AG04449 (cell line): ENCODE data around the gene RAB7A.
"Not testable (repeated sequence)": the region's sequence is repeated elsewhere in the genome, so short reads cannot be mapped to it uniquely, and the experiment has no call there.

ENCODE experiments used
- CTCF ChIA-PET: fragments of 350-600 bp; formaldehyde crosslinking; extraction: SDS; loops from one replicate; lab custom pipeline; 2021; ENCODE audit warnings: antibody characterized with exemption; lab: Yijun Ruan, JAX
- POLR2A ChIA-PET: fragments of 400-600, 350-600 bp; formaldehyde crosslinking; extraction: SDS; loops from one replicate; lab custom pipeline; 2020; ENCODE audit warnings: antibody characterized with exemption, inconsistent platforms; lab: Yijun Ruan, JAX
- DNase-seq: peaks from one replicate; pipeline ENCODE4 v3.0.0-alpha.2; 2010; ENCODE audit warnings: low read depth, low spot score
- H3K4me3 ChIP-seq: 2 replicates; pipeline ENCODE4 v1.5.1; 2011; ENCODE audit warnings: low read depth, mild to moderate bottlenecking, control low read depth, low read length
- CTCF ChIP-seq: IDR thresholded peaks from one replicate; pipeline ENCODE4 v1.5.1; 2011; ENCODE audit warnings: mild to moderate bottlenecking, moderate library complexity, low read length, control low read depth, inconsistent platforms; ENCODE audit not compliant: insufficient read depth; ENCODE audit errors: missing control alignments

Gene RAB7A

GRCh38 chr3:128820252-128820839 lies 94.4 kb downstream of the RAB7A start:
- DNase-seq, result no peak
- ChIA-PET POLR2A (no interaction called here), CTCF (interaction anchor here (1.1 to 2.4 kb wide), 3 partner anchors 25 to 140 kb away, joined by 3 to 9 read pairs (median 6); no protein-coding TSS in a partner anchor)
- H3K4me3 ChIP-seq, result no peak overlapping the region
- TF ChIP-seq CTCF, result no peak

- DNase-seq, result no peak
- POLR2A ChIA-PET, result interaction anchor here (0.7 kb wide), 1 partner anchor 153 kb away, joined by 3 read pairs; no protein-coding TSS in a partner anchor
- CTCF ChIA-PET, result interaction anchor here (3.0 kb wide), 1 partner anchor 142 kb away, joined by 15 read pairs; no protein-coding TSS in a partner anchor
- no peak overlapping the region for H3K4me3 ChIP-seq
- no peak for TF ChIP-seq CTCF
These were observed 97.0 kb downstream of the RAB7A start for GRCh38 chr3:128823008-128823407.

GRCh38 chr3:128823631-128824030 lies 97.6 kb downstream of the RAB7A start:
- H3K4me3 ChIP-seq, result no peak overlapping the region
- DNase-seq, result no peak
- POLR2A ChIA-PET, result interaction anchor here (0.7 kb wide), 1 partner anchor 154 kb away, joined by 3 read pairs; no protein-coding TSS in a partner anchor
- CTCF ChIA-PET, result interaction anchor here (3.0 kb wide), 1 partner anchor 143 kb away, joined by 15 read pairs; no protein-coding TSS in a partner anchor
- no peak for TF ChIP-seq CTCF

GRCh38 chr3:128824132-128824850 lies 98.3 kb downstream of the RAB7A start:
- no peak overlapping the region for H3K4me3 ChIP-seq
- DNase-seq, result no peak
- ChIA-PET CTCF (interaction anchor here (3.0 kb wide), 1 partner anchor 143 kb away, joined by 15 read pairs; no protein-coding TSS in a partner anchor), POLR2A (interaction anchor here (0.5 kb wide), 1 partner anchor 68 kb away, joined by 3 read pairs; no protein-coding TSS in a partner anchor)
- no peak for TF ChIP-seq CTCF

GRCh38 chr3:128825117-128825725 lies 99.2 kb downstream of the RAB7A start:
- H3K4me3 ChIP-seq, result no peak overlapping the region
- DNase-seq, result no peak
- ChIA-PET CTCF (interaction anchor here (0.8 to 3.0 kb wide), 2 partner anchors 21 to 144 kb away, joined by 4 to 15 read pairs; no protein-coding TSS in a partner anchor), POLR2A (no interaction called here)
- no peak for TF ChIP-seq CTCF

GRCh38 chr3:128829087-128829486 lies 103.1 kb downstream of the RAB7A start:
- CTCF ChIA-PET, POLR2A ChIA-PET, DNase-seq, H3K4me3 ChIP-seq: not testable (repeated sequence)

- DNase-seq, H3K4me3 ChIP-seq, CTCF ChIA-PET, POLR2A ChIA-PET: not testable (repeated sequence)
These were observed 104.1 kb downstream of the RAB7A start for GRCh38 chr3:128829925-128830625.

GRCh38 chr3:128830762-128831161 lies 104.8 kb downstream of the RAB7A start:
- CTCF ChIA-PET, POLR2A ChIA-PET, DNase-seq, H3K4me3 ChIP-seq: not testable (repeated sequence)

- DNase-seq, CTCF ChIA-PET, POLR2A ChIA-PET: not testable (repeated sequence)
These were observed 107.0 kb downstream of the RAB7A start for GRCh38 chr3:128832979-128833378.

More at GRCh38 chr3:128832979-128833378, 107.0 kb downstream of the RAB7A start:
- H3K4me3 ChIP-seq, result not testable (repeated sequence)
